Mesendoderm (in vitro differentiated cells): ENCODE measurements around the gene TP53I13.

ENCODE experiments used
- DNase-seq: peaks from one replicate; pipeline ENCODE4 v3.0.0; 2013
- H2AK5ac ChIP-seq: 2 replicates; pipeline ENCODE4 v1.6.1; 2013; ENCODE audit warnings: low read length, inconsistent platforms
- H2BK120ac ChIP-seq: 2 replicates; pipeline ENCODE4 v1.6.1; 2013; ENCODE audit warnings: low read depth, mild to moderate bottlenecking, low read length, moderate library complexity, mixed read lengths
- H2BK15ac ChIP-seq: replicated peaks from 2 replicates; pipeline ENCODE4 v1.6.1; 2013; ENCODE audit warnings: low read depth, mild to moderate bottlenecking, moderate library complexity
- H2BK5ac ChIP-seq: 2 replicates; pipeline ENCODE4 v1.6.1; 2013; ENCODE audit warnings: low read length, inconsistent platforms
- H3K18ac ChIP-seq: 2 replicates; pipeline ENCODE4 v1.6.1; 2013; ENCODE audit warnings: mild to moderate bottlenecking, low read length, mixed read lengths
- H3K23ac ChIP-seq: one replicate; pipeline ENCODE4 v1.6.1; 2013; ENCODE audit warnings: low read length
- H3K27ac ChIP-seq: 2 replicates; pipeline ENCODE4 v1.5.1; 2013; ENCODE audit warnings: low read depth, mild to moderate bottlenecking, inconsistent platforms, low read length, moderate library complexity
- H3K27me3 ChIP-seq: 2 replicates; pipeline ENCODE4 v1.6.1; 2013; ENCODE audit warnings: low read length, control low read depth, mild to moderate bottlenecking, inconsistent platforms; ENCODE audit not compliant: insufficient read depth, poor library complexity
- H3K36me3 ChIP-seq: 2 replicates; pipeline ENCODE4 v1.6.1; 2013; ENCODE audit warnings: low read length, inconsistent platforms; ENCODE audit not compliant: control insufficient read depth, insufficient read depth
- H3K4ac ChIP-seq: one replicate; pipeline ENCODE4 v1.6.1; 2013; ENCODE audit warnings: low read depth, mild to moderate bottlenecking, low read length, moderate library complexity
- H3K4me1 ChIP-seq: 2 replicates; pipeline ENCODE4 v1.6.1; 2013; ENCODE audit warnings: low read depth, low read length, inconsistent platforms; ENCODE audit not compliant: control insufficient read depth
- H3K4me2 ChIP-seq: 2 replicates; pipeline ENCODE4 v1.6.1; 2013; ENCODE audit warnings: low read length
- H3K4me3 ChIP-seq: 2 replicates; pipeline ENCODE4 v1.5.1; 2013; ENCODE audit warnings: mild to moderate bottlenecking, low read length
- H3K56ac ChIP-seq: one replicate; pipeline ENCODE4 v1.6.1; 2013; ENCODE audit warnings: low read length
- H3K79me1 ChIP-seq: 2 replicates; pipeline ENCODE4 v1.6.1; 2013; ENCODE audit warnings: low read length, inconsistent platforms
- H3K79me2 ChIP-seq: 2 replicates; pipeline ENCODE4 v1.6.1; 2013; ENCODE audit warnings: mild to moderate bottlenecking, low read length; ENCODE audit not compliant: control insufficient read depth, insufficient read depth
- H3K9ac ChIP-seq: 2 replicates; pipeline ENCODE4 v1.6.1; 2013; ENCODE audit warnings: low read length, inconsistent platforms
- H4K5ac ChIP-seq: one replicate; pipeline ENCODE4 v1.6.1; 2013; ENCODE audit warnings: low read length
- H4K8ac ChIP-seq: one replicate; pipeline ENCODE4 v1.6.1; 2013; ENCODE audit warnings: low read depth, mild to moderate bottlenecking, control low read depth, low read length, moderate library complexity
- WGBS: extraction: QIAGEN DNeasy Blood & Tissue Kit; methylation state at CpG from one replicate; pipeline ENCODE4 v1.1.7; 2013; ENCODE audit warnings: low lambda C conversion rate, missing lambda C conversion rate; ENCODE audit not compliant: insufficient coverage; ENCODE audit errors: extremely low coverage; 5-methylcytosine and 5-hydroxymethylcytosine counted together

TP53I13 gene

GRCh38 chr17:29546085-29546484 lies 22.4 kb upstream of the TP53I13 start:
- Histone ChIP-seq H3K27ac (no peak overlapping the region), H3K56ac (no peak overlapping the region), H3K4me3 (no peak overlapping the region), H3K4me1 (no peaks in the 10 kb centered on the region), H3K36me3 (peaks cover 2% of the 10 kb centered on the region), H3K79me1 (no peaks in the 10 kb centered on the region), H2BK5ac (no peak overlapping the region), H3K4ac (no peak overlapping the region), H3K27me3 (no peaks in the 10 kb centered on the region), H2BK120ac (no peak overlapping the region), H3K79me2 (no peaks in the 10 kb centered on the region), H3K4me2 (no peak overlapping the region), H3K18ac (no peak overlapping the region), H3K9ac (no peak overlapping the region), H4K8ac (no peak overlapping the region), H2BK15ac (no peak overlapping the region), H4K5ac (no peak overlapping the region), H2AK5ac (no peak overlapping the region), H3K23ac (no peak overlapping the region)
- no CpG with 5 or more reads among the region's 1 CpG for WGBS
- DNase-seq = no peak

GRCh38 chr17:29546830-29547229 lies 21.7 kb upstream of the TP53I13 start:
- Histone ChIP-seq H3K4me3 (no peak overlapping the region), H3K4ac (no peak overlapping the region), H2BK15ac (no peak overlapping the region), H3K79me1 (no peaks in the 10 kb centered on the region), H3K56ac (no peak overlapping the region), H3K27ac (no peak overlapping the region), H2BK120ac (no peak overlapping the region), H3K9ac (no peak overlapping the region), H3K36me3 (peaks cover 2% of the 10 kb centered on the region), H2AK5ac (no peak overlapping the region), H3K79me2 (no peaks in the 10 kb centered on the region), H3K23ac (no peak overlapping the region), H4K5ac (no peak overlapping the region), H4K8ac (no peak overlapping the region), H2BK5ac (no peak overlapping the region), H3K27me3 (no peaks in the 10 kb centered on the region), H3K4me1 (no peaks in the 10 kb centered on the region), H3K4me2 (no peak overlapping the region), H3K18ac (no peak overlapping the region)
- no peak for DNase-seq
- WGBS = no CpG with 5 or more reads among the region's 1 CpG

DNA sequence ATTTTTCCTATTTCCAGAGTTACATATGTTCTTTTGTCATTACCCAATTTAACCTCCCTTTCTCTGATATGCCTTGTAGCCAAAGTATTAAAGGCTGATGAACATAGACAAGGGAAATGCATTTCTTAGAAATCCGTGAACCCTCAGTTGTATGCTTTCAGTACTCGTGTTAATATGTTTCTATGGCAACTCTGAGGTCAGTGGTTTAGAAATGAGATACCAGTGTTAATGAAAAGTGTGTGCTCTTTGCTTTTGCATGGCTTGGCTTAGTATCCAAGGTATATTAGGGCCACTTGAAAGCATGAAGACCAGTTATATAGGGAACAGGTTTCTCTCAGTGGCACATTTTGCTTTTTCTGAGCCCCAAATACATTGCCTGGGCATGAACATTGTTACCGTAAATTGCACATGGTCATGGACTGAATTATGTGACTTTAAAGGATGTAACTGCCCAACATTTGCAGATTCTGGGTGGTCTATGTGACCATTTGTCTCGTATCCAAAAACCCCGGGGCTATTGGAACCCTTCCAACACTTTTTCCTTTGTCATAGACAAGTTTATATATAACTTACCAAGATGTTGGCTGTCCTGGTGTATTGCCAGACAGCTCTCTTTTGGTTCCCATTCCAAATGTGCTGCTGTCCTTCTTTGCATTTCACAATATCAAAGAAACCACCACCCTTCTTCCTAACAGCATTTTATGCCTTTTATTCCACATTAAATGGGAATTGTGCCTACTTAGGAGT lies 19.2 kb upstream of the TP53I13 start:
- Histone ChIP-seq H3K4ac (no peak overlapping the region), H3K27me3 (no peaks in the 10 kb centered on the region), H3K79me2 (no peaks in the 10 kb centered on the region), H3K36me3 (no peaks in the 10 kb centered on the region), H4K5ac (no peak overlapping the region), H3K79me1 (no peaks in the 10 kb centered on the region), H2AK5ac (no peak overlapping the region), H3K23ac (no peak overlapping the region), H2BK15ac (no peak overlapping the region), H4K8ac (no peak overlapping the region), H3K4me3 (no peak overlapping the region), H3K9ac (no peak overlapping the region), H3K4me2 (no peak overlapping the region), H3K4me1 (no peaks in the 10 kb centered on the region), H2BK120ac (no peak overlapping the region), H3K18ac (no peak overlapping the region), H2BK5ac (no peak overlapping the region), H3K56ac (no peak overlapping the region), H3K27ac (no peak overlapping the region)
- WGBS = no CpG with 5 or more reads among the region's 5 CpGs
- DNase-seq = no peak

GRCh38 chr17:29555840-29556239 lies 12.7 kb upstream of the TP53I13 start:
- no peak overlapping the region for H3K23ac ChIP-seq
- no peaks in the 10 kb centered on the region for H3K36me3 ChIP-seq
- no peak overlapping the region for H4K8ac ChIP-seq
- H3K79me2 ChIP-seq = no peaks in the 10 kb centered on the region
- H3K27ac ChIP-seq = no peak overlapping the region
- H3K4me3 ChIP-seq = no peak overlapping the region
- H3K4me2 ChIP-seq = no peak overlapping the region
- H3K4ac ChIP-seq = no peak overlapping the region
- H4K5ac ChIP-seq = no peak overlapping the region
- no peaks in the 10 kb centered on the region for H3K79me1 ChIP-seq
- no peaks in the 10 kb centered on the region for H3K4me1 ChIP-seq
- no peak overlapping the region for H2AK5ac ChIP-seq
- DNase-seq = no peak
- H2BK120ac ChIP-seq = no peak overlapping the region
- no peaks in the 10 kb centered on the region for H3K27me3 ChIP-seq
- no peak overlapping the region for H2BK15ac ChIP-seq
- no peak overlapping the region for H2BK5ac ChIP-seq
- WGBS = no CpG with 5 or more reads among the region's 3 CpGs
- no peak overlapping the region for H3K18ac ChIP-seq
- no peak overlapping the region for H3K9ac ChIP-seq
- H3K56ac ChIP-seq = no peak overlapping the region

DNA sequence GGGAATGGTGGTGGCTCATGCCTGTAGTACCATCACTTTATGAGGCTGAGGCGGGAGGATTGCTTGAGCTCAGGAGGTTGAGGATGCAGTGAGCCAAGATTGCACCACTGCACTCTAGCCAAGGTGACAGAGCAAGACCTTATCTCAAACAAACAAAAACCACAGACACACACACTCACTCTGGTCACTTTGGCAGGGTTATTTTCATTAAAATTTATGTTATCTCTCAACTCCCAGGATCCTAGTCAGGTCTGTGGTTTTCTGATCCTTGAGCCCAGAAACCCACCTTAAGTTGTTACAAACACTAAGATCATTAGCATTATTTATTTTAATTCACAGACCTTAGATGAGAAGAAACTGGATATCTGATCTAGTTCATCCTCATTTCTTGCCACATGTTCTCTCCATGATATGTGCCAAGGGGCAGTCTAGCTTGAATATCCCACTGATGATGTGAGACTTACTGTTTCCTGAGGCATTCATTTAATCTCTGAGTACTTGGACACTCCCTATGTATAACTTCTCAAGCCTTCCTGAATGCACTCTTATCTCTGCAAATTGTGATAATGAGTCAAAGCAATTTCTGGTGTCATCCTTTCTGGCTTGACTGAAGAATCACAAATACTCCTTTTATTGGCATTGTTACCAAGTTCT lies 11.3 kb upstream of the TP53I13 start:
- H3K27ac ChIP-seq = no peak overlapping the region

DNA sequence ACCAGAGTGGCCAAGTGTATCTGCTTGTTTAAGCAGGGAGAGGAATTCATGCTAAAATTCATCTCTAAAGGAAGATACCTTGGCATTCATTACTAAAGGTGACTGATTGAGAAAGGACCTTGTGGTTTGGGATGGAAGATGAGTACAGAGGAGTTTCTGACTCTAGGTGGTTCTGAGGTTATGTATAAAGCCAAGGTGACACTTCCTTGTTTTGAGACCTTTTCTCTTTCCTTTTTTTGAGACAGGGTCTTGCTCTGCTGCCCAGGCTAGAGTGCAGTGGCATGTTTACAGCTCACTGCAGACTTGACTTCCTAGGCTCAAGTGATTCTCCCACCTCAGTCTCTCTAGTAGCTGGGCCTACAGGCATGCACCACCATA lies 10.8 kb upstream of the TP53I13 start:
- Histone ChIP-seq H2BK120ac (no peak overlapping the region), H3K79me2 (no peaks in the 10 kb centered on the region), H3K27ac (no peak overlapping the region), H2BK15ac (no peak overlapping the region), H4K8ac (no peak overlapping the region), H3K79me1 (no peaks in the 10 kb centered on the region), H3K27me3 (no peaks in the 10 kb centered on the region), H3K18ac (no peak overlapping the region), H3K4ac (no peak overlapping the region), H3K9ac (no peak overlapping the region), H2BK5ac (no peak overlapping the region), H3K4me2 (no peak overlapping the region), H3K4me3 (no peak overlapping the region), H4K5ac (no peak overlapping the region), H2AK5ac (no peak overlapping the region), H3K36me3 (no peaks in the 10 kb centered on the region), H3K4me1 (no peaks in the 10 kb centered on the region), H3K23ac (no peak overlapping the region), H3K56ac (no peak overlapping the region)
- DNase-seq = no peak

More for the DNA sequence above, 11.3 kb upstream of the TP53I13 start:
- no peaks in the 10 kb centered on the region for H3K79me2 ChIP-seq
- H3K4me2 ChIP-seq = no peak overlapping the region
- H3K27me3 ChIP-seq = no peaks in the 10 kb centered on the region
- no peaks in the 10 kb centered on the region for H3K36me3 ChIP-seq
- H3K18ac ChIP-seq = no peak overlapping the region
- no peak for DNase-seq
- H4K5ac ChIP-seq = no peak overlapping the region
- no peak overlapping the region for H2BK15ac ChIP-seq
- no peak overlapping the region for H3K56ac ChIP-seq
- no CpG with 5 or more reads among the region's 1 CpG for WGBS
- H3K4ac ChIP-seq = no peak overlapping the region
- H3K4me1 ChIP-seq = no peaks in the 10 kb centered on the region
- no peak overlapping the region for H4K8ac ChIP-seq
- H3K23ac ChIP-seq = no peak overlapping the region
- H3K9ac ChIP-seq = no peak overlapping the region
- no peak overlapping the region for H2BK5ac ChIP-seq
- H3K79me1 ChIP-seq = no peaks in the 10 kb centered on the region
- no peak overlapping the region for H2BK120ac ChIP-seq
- H2AK5ac ChIP-seq = no peak overlapping the region
- no peak overlapping the region for H3K4me3 ChIP-seq
